Neuronal stem cell (in vitro differentiated cells): ENCODE results near the gene TCF7L1.

Source experiments
- DNase-seq: peaks from one replicate; pipeline ENCODE4 v3.0.0-alpha.2; 2013; ENCODE audit warnings: low spot score
- H2AFZ ChIP-seq: one replicate; pipeline ENCODE4 v1.6.1; 2013; ENCODE audit warnings: mild to moderate bottlenecking, low read length, inconsistent platforms
- H2AK5ac ChIP-seq: 2 replicates; pipeline ENCODE4 v1.6.1; 2013; ENCODE audit warnings: low read depth, mild to moderate bottlenecking, inconsistent platforms, low read length, moderate library complexity, mixed read lengths
- H2BK120ac ChIP-seq: 2 replicates; pipeline ENCODE4 v1.6.1; 2013; ENCODE audit warnings: low read depth, mild to moderate bottlenecking, inconsistent platforms, low read length, moderate library complexity, mixed read lengths
- H2BK12ac ChIP-seq: one replicate; pipeline ENCODE4 v1.6.1; 2013; ENCODE audit warnings: low read length, inconsistent platforms
- H2BK15ac ChIP-seq: 2 replicates; pipeline ENCODE4 v1.6.1; 2013; ENCODE audit warnings: mild to moderate bottlenecking, low read length, inconsistent platforms, mixed read lengths
- H2BK5ac ChIP-seq: one replicate; pipeline ENCODE4 v1.6.1; 2013; ENCODE audit warnings: inconsistent platforms, mild to moderate bottlenecking, low read length, moderate library complexity
- H3K14ac ChIP-seq: one replicate; pipeline ENCODE4 v1.6.1; 2013; ENCODE audit warnings: low read length, inconsistent platforms
- H3K18ac ChIP-seq: 2 replicates; pipeline ENCODE4 v1.6.1; 2013; ENCODE audit warnings: low read length, inconsistent platforms
- H3K23ac ChIP-seq: 2 replicates; pipeline ENCODE4 v1.6.1; 2013; ENCODE audit warnings: low read depth, mild to moderate bottlenecking, mixed read lengths, low read length, inconsistent platforms; ENCODE audit not compliant: poor library complexity
- H3K27ac ChIP-seq: replicated peaks from 3 replicates; pipeline ENCODE4 v1.5.1; 2013; ENCODE audit warnings: low read length, inconsistent platforms
- H3K27me3 ChIP-seq, 3 experiments: 2 replicates each; pipeline ENCODE4 v1.6.1; 2013; ENCODE audit warnings: low read length in 3 of 3, mild to moderate bottlenecking in 2 of 3, inconsistent platforms in 1 of 3, low read depth in 1 of 3, mixed read lengths in 1 of 3, moderate library complexity in 1 of 3; ENCODE audit not compliant: control insufficient read depth in 3 of 3, insufficient read depth in 3 of 3
- H3K36me3 ChIP-seq, 2 donors: replicated peaks in 1 of 2; 2 replicates each; pipeline ENCODE4 v1.6.1; 2013; ENCODE audit warnings: low read length in 2 of 2; ENCODE audit not compliant: control insufficient read depth in 2 of 2, insufficient read depth in 2 of 2
- H3K4ac ChIP-seq: 2 replicates; pipeline ENCODE4 v1.6.1; 2013; ENCODE audit warnings: inconsistent platforms, mild to moderate bottlenecking, low read length, moderate library complexity
- H3K4me1 ChIP-seq, 2 donors: 1 replicate in 1 of 2; 2 replicates in 1 of 2; pipeline ENCODE4 v1.6.1; 2013; ENCODE audit warnings: low read length in 2 of 2, low read depth in 1 of 2; ENCODE audit not compliant: control insufficient read depth in 2 of 2, insufficient read depth in 1 of 2
- H3K4me2 ChIP-seq: one replicate; pipeline ENCODE4 v1.6.1; 2013; ENCODE audit warnings: mild to moderate bottlenecking, low read length, inconsistent platforms; ENCODE audit not compliant: insufficient read depth, poor library complexity, severe bottlenecking
- H3K4me3 ChIP-seq, 2 donors: 2 replicates each; pipeline ENCODE4 v1.5.1; 2013; ENCODE audit warnings: low read length in 2 of 2, mild to moderate bottlenecking in 2 of 2, inconsistent platforms in 1 of 2, moderate library complexity in 1 of 2
- H3K79me1 ChIP-seq: one replicate; pipeline ENCODE4 v1.6.1; 2013; ENCODE audit warnings: low read depth, mild to moderate bottlenecking, inconsistent platforms, low read length, moderate library complexity
- H3K9ac ChIP-seq: one replicate; pipeline ENCODE4 v1.6.1; 2013; ENCODE audit warnings: mild to moderate bottlenecking, low read depth, low read length, inconsistent platforms; ENCODE audit not compliant: poor library complexity
- H3K9me3 ChIP-seq, 2 donors: replicated peaks in 1 of 2; 2 replicates each; pipeline versions ENCODE3 to v1.6.1; 2013; ENCODE audit warnings: low read length in 2 of 2, mild to moderate bottlenecking in 2 of 2, inconsistent platforms in 1 of 2, low read depth in 1 of 2, mixed read lengths in 1 of 2, moderate library complexity in 1 of 2; ENCODE audit not compliant: control insufficient read depth in 2 of 2, insufficient read depth in 1 of 2
- H4K8ac ChIP-seq: one replicate; pipeline ENCODE4 v1.6.1; 2013; ENCODE audit warnings: low read depth, mild to moderate bottlenecking, inconsistent platforms, low read length, moderate library complexity
- H4K91ac ChIP-seq: one replicate; pipeline ENCODE4 v1.6.1; 2013; ENCODE audit warnings: low read length, low read depth, mild to moderate bottlenecking, inconsistent platforms; ENCODE audit not compliant: poor library complexity
- WGBS, 2 donors: extraction: QIAGEN DNeasy Blood & Tissue Kit; methylation state at CpG; one replicate each; pipeline ENCODE4 v1.1.7; 2013; ENCODE audit warnings: missing lambda C conversion rate in 2 of 2, mixed read lengths in 1 of 2; ENCODE audit not compliant: insufficient read length in 2 of 2, insufficient replicate concordance in 1 of 2; ENCODE audit errors: extremely low coverage in 2 of 2; 5-methylcytosine and 5-hydroxymethylcytosine counted together

Gene TCF7L1

GRCh38 chr2:85248773-85249509 is 115.7 kb downstream of the TCF7L1 start:
- Histone ChIP-seq H3K4ac (no peak overlapping the region), H2AK5ac (no peak overlapping the region), H3K79me1 (peaks cover 3% of the 10 kb centered on the region), H3K27ac (no peak overlapping the region), H2BK5ac (no peak overlapping the region), H4K8ac (no peak overlapping the region), H3K4me1 (peaks cover 38 to 44% of the 10 kb centered on the region in 2 donors), H4K91ac (no peak overlapping the region), H3K4me3 (no peak overlapping the region), H2AFZ (no peak overlapping the region), H2BK15ac (no peak overlapping the region), H2BK12ac (no peak overlapping the region), H3K27me3 (no peaks in the 10 kb centered on the region), H3K36me3 (no peaks in the 10 kb centered on the region), H3K23ac (no peak overlapping the region), H3K9me3 (no peaks in the 10 kb centered on the region), H3K18ac (no peak overlapping the region), H3K9ac (no peak overlapping the region), H2BK120ac (no peak overlapping the region), H3K4me2 (no peak overlapping the region), H3K14ac (no peak overlapping the region)
- no peak for DNase-seq
- WGBS, 2 donors = no CpG with 5 or more reads among the region's 7 CpGs

- no peaks in the 10 kb centered on the region for H3K79me1 ChIP-seq
- H4K91ac ChIP-seq = no peak overlapping the region
- H2AK5ac ChIP-seq = no peak overlapping the region
- peak overlapping the region; percentile 57 for H3K18ac ChIP-seq
- no peak overlapping the region for H2BK5ac ChIP-seq
- H2AFZ ChIP-seq = no peak overlapping the region
- H3K27ac ChIP-seq = no peak overlapping the region
- H3K4me1 ChIP-seq = peaks cover 49 to 55% of the 10 kb centered on the region in 2 donors
- no peak overlapping the region for H3K9ac ChIP-seq
- H3K4ac ChIP-seq = no peak overlapping the region
- no peak overlapping the region for H3K4me3 ChIP-seq
- no peak overlapping the region for H2BK120ac ChIP-seq
- DNase-seq = no peak
- no peaks in the 10 kb centered on the region for H3K27me3 ChIP-seq
- no peak overlapping the region for H4K8ac ChIP-seq
- WGBS, 2 donors = no CpG with 5 or more reads among the region's 2 CpGs
- no peak overlapping the region for H3K14ac ChIP-seq
- no peak overlapping the region for H2BK12ac ChIP-seq
- H3K4me2 ChIP-seq = no peak overlapping the region
- no peaks in the 10 kb centered on the region for H3K36me3 ChIP-seq
- H2BK15ac ChIP-seq = no peak overlapping the region
- no peak overlapping the region for H3K23ac ChIP-seq
- H3K9me3 ChIP-seq = no peaks in the 10 kb centered on the region
These were observed 116.9 kb downstream of the TCF7L1 start for GRCh38 chr2:85250045-85250444.

DNA sequence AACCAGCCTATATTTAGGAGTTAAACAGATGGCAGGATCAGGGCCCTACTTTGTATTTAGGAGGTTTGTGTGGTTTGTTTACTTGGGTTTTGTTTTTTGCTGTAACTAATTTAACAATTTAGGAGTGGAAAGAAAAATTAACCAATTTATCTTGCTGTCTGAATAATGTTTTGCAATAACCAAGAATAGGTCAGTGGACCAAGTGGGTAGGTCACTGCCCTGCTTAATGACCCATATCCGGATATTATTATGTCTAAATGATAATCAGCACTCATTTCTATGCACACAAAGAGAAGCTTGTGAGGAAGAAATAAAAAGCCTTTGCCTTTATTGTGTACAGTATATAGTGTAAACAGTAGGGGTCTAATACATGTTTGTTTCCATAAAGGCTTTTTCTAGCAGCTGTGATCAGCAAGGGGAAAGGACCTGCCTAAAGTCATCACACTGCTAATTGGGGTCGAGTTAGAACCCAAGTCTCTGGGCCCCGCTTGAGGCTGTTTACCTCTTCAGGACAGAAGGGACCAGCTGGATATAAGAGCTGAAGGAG is 118.0 kb downstream of the TCF7L1 start:
- no peak overlapping the region for H3K4me3 ChIP-seq
- H3K23ac ChIP-seq = no peak overlapping the region
- H3K9me3 ChIP-seq = no peaks in the 10 kb centered on the region
- no peak for DNase-seq
- peaks cover 52 to 61% of the 10 kb centered on the region in 2 donors for H3K4me1 ChIP-seq
- H3K14ac ChIP-seq = no peak overlapping the region
- H2BK12ac ChIP-seq = no peak overlapping the region
- no peak overlapping the region for H4K8ac ChIP-seq
- no peak overlapping the region for H2AFZ ChIP-seq
- no peak overlapping the region for H2AK5ac ChIP-seq
- H3K18ac ChIP-seq = no peak overlapping the region
- no peak overlapping the region for H2BK5ac ChIP-seq
- no peak overlapping the region for H2BK15ac ChIP-seq
- no peaks in the 10 kb centered on the region for H3K79me1 ChIP-seq
- no peak overlapping the region for H3K27ac ChIP-seq
- no peaks in the 10 kb centered on the region for H3K27me3 ChIP-seq
- no peak overlapping the region for H3K9ac ChIP-seq
- no peak overlapping the region for H4K91ac ChIP-seq
- no peak overlapping the region for H3K4me2 ChIP-seq
- WGBS, 2 donors = no CpG with 5 or more reads among the region's 3 CpGs
- no peaks in the 10 kb centered on the region for H3K36me3 ChIP-seq
- no peak overlapping the region for H2BK120ac ChIP-seq
- no peak overlapping the region for H3K4ac ChIP-seq

- Histone ChIP-seq H3K79me1 (peaks cover 2% of the 10 kb centered on the region), H2BK120ac (no peak overlapping the region), H2BK12ac (no peak overlapping the region), H3K23ac (no peak overlapping the region), H3K4me2 (no peak overlapping the region), H4K91ac (no peak overlapping the region), H2AK5ac (peak overlapping the region; percentile 2), H3K4ac (no peak overlapping the region), H3K36me3 (no peaks in the 10 kb centered on the region), H3K4me3 (no peak overlapping the region), H2AFZ (no peak overlapping the region), H3K27me3 (no peaks in the 10 kb centered on the region), H3K14ac (no peak overlapping the region), H3K27ac (no peak overlapping the region), H2BK15ac (no peak overlapping the region), H3K4me1 (peaks cover 50 to 53% of the 10 kb centered on the region in 2 donors), H3K18ac (peak overlapping the region; percentile 49), H3K9me3 (no peaks in the 10 kb centered on the region), H2BK5ac (no peak overlapping the region), H4K8ac (no peak overlapping the region), H3K9ac (no peak overlapping the region)
- no peak for DNase-seq
- no CpG with 5 or more reads among the region's 5 CpGs for WGBS, 2 donors
These were observed 120.7 kb downstream of the TCF7L1 start for GRCh38 chr2:85253890-85254289.
